SW 1271 (cell line): ENCODE measurements around the gene SUMO2.
A peak's percentile ranks its signal among the peaks of the same experiment; 100 is the strongest.
"Not testable (repeated sequence)": the region's sequence is repeated elsewhere in the genome, so short reads cannot be mapped to it uniquely, and the experiment has no call there.

Experiments
- DNase-seq, 2 experiments: peaks; one replicate each; lab custom pipeline; 2025; lab: John Stamatoyannopoulos, UW

Gene SUMO2

DNA sequence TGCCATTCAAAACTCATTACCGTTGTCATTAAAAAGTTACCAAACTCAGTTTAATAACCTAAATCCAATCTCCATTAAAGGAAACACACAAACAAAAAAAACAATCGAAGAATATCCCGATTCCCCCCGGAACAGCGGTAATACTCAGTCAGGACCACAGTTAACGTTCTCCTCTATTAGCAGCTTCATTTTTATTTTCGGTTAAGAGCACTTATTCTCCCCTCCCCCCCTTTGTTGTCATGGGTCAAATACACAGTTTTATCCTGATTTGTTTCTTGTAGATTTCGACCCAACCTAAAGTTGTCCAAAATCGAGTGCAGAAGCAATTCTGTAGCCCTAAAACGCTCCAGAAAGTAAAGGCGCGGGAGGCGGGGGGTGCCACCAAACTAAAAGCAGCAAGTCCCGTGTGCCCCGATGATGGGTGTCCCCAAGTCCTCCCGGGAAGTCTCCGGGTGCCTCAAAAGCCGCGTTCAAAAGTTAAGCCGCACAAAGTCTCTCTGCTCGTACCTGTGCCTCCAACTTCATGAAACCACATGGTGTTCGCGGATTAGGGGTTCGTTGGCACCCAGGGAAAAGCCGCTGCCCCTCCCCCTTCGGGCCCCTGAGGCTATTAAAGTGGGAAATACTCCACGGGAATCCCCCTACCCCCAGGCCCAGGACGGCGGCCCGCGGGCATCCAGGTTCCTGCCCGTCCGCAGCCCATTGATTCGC is 996 bp downstream of the SUMO2 start:
- no peak for DNase-seq

DNA sequence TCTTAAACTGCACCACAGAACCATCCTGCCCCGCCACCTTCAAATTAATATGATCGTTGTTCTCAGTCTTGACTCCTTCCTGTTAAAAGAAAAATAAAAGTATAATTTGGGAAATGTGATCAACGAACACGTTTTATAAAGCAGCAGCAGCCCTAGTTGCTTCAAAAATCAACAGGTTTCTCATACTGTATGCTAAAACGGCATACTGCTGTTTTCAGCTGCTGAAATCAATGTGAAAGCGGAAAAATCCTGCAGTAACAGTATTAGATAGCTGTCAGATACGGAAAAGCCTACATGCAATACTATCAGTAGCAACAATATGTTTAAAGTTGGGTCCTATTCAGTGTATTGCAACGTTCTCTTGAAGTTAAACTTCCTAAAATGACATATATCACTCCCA is 1.6 kb downstream of the SUMO2 start:
- DNase-seq, result no peak

DNA sequence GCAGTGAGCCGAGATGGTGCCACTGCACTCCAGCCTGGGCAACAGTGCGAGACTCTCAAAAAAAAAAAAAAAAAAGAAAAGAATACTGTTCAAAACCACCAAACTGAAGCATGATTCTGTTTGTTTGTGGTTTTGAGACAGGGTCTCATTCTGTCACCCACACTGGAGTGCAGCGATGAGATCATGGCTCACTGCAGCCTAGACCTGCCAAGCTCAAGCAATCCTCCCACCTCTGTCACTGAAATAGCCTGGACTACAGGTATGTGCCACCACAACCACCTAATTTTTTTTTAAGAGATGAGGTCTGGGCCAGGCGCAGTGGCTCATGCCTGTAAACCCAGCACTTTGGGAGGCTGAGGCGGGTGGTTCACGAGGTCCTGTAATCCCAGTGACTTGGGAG is 4.3 kb downstream of the SUMO2 start:
- DNase-seq, result no peak

DNA sequence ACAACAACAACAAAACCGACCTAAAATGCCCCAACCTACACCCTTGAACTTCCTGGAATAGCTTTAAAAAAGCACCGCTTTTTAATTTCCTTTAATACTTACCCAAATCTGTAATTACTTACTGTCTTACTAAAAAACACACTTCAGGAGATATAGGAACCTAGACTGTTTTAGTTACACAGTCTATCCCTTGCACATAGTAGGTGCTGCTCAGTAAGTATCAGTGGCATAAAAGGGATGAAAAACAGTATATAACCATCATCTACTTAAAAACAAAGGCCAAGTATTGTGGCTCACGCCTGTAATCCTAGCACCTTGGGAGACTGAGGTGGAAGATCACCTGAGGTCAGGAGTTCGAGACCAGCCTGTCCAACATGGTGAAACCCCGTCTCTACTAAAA is 6.1 kb downstream of the SUMO2 start:
- no peak for DNase-seq

DNA sequence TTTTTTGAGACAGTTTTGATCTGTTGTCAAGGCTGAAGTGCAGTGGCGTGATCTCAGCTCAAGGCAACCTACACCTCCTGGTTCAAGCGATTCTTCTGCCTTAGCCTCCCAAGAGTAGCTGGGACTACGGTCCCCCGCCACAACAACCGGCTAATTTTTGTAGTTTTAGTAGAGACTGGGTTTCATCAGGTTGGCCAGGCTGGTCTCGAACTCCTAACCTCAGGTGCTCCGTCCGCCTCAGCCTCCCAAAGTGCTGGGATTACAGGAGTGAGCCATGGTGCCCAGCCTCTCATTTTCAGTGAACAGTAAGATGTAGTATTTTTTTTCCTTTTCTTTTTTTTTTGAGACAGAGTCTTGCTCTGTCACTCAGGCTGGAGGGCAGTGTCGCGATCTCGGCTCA is 7.8 kb downstream of the SUMO2 start:
- DNase-seq, result no peak

DNA sequence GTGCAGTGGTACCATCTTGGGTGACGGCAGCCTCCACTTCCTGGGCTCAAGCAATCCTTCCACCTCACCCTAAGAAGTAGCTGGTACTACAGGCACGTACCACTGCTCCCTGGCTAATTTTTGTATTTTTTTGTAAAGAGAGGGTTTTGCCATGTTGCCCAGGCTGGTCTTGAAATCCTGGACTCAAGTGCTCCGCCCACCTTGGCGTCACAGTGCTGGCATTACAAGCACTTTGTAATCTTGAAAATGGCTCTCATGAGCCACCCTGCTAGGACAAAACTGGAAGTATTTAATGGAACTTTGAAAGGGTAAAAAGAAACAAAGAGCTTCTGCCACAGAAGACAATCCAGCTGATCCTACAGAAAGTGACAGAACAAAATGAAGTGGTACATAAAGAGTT is 9.2 kb downstream of the SUMO2 start:
- DNase-seq, result no peak

DNA sequence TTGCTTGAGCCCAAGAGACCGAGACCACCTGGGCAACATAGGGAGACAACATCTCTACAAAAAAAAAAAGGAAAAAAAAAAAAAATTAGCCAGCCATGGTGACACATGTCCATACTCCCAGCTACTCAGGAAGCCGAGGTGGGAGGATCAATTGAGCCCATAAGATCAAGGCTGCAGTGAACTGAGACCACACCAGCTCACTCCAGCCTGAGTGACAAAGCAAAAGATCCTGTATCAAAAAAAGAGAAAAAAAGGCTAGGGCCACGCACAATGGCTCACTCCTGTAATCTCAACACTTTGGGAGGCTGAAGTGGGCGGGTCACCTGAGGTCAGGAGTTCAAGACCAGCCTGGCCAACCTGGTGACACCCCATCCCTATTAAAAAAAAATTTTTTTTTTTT is 13.8 kb downstream of the SUMO2 start:
- DNase-seq, result no peak

DNA sequence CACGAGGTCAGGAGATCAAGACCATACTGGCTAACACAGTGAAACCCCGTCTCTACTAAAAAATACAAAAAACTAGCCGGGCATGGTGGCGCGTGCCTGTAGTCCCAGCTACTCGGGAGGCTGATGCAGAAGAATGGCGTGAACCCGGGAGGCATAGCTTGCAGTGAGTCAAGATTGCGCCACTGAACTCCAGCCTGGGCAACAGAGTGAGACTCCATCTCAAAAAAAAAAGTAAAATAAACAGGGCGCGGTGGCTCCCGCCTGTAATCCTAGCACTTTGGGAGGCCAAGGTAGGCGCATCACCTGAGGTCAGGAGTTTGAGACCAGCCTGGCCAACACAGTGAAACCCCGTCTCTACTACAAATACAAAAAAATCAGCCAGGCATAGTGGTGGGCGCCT is 18.2 kb downstream of the SUMO2 start:
- not testable (repeated sequence) for DNase-seq

- DNase-seq, result no peak
These were observed 19.7 kb downstream of the SUMO2 start for GRCh38 chr17:75163074-75163473.

GRCh38 chr17:75160211-75160610 is 22.5 kb downstream of the SUMO2 start:
- no peak for DNase-seq

DNA sequence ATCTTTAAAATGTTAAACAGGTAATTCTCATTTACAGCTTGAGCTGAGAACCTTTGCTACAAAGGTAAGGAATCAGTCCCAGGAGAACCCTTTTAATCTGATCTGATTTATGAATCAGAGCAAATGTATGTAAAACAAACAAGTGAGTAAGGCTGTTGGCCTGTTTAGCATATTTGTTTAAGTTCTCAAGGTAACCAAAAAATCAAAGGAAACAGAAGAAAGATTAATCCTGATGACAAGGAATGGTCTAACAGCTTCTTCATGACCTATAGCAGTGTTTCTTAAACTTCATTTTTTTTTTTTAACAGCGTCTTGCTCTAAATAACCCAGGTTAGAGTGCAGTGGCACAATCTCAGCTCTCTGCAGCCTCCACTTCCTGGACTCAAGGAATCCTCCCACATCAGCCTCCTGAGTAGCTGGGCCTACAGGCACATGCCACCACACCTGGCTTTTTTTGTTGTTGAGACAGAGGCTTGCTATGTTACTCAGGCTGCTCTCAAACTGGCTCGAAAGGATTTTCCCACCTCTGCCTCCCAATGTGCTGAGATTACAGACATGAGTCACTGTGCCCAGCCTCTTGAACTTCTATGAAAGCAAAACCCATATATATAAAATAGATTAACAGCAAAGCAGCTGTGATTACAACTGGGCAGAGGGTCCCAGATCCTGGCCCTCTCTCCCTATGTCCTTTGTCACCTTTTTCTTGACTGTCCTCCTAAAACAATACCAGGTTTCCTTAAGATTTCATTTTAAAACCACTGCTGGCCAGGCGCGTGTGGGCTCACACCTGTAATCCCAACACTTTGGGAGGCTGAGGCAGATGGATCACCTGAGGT is 23.3 kb downstream of the SUMO2 start:
- DNase-seq, result peak; percentile 20 to 41

DNA sequence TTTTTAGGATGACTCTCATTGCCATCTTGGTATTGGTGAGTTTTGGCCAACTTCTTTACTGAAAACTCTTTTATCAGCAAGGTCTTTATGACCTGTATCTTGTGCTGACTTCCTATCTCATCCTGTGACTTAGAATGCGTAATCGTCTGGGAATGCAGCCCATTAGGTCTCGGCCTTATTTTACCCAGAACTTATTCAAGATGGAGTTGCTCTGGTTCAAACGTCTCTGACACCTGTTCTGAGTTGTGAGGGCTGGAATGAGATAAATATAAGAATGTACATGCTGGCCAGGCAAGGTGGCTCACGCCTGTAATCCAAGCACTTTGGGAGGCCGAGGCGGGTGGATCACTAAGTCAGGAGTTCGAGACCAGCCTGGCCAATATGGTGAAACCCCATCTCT is 24.3 kb downstream of the SUMO2 start:
- DNase-seq, result not testable (repeated sequence)

GRCh38 chr17:75155191-75155601 is 27.6 kb downstream of the SUMO2 start:
- no peak for DNase-seq

DNA sequence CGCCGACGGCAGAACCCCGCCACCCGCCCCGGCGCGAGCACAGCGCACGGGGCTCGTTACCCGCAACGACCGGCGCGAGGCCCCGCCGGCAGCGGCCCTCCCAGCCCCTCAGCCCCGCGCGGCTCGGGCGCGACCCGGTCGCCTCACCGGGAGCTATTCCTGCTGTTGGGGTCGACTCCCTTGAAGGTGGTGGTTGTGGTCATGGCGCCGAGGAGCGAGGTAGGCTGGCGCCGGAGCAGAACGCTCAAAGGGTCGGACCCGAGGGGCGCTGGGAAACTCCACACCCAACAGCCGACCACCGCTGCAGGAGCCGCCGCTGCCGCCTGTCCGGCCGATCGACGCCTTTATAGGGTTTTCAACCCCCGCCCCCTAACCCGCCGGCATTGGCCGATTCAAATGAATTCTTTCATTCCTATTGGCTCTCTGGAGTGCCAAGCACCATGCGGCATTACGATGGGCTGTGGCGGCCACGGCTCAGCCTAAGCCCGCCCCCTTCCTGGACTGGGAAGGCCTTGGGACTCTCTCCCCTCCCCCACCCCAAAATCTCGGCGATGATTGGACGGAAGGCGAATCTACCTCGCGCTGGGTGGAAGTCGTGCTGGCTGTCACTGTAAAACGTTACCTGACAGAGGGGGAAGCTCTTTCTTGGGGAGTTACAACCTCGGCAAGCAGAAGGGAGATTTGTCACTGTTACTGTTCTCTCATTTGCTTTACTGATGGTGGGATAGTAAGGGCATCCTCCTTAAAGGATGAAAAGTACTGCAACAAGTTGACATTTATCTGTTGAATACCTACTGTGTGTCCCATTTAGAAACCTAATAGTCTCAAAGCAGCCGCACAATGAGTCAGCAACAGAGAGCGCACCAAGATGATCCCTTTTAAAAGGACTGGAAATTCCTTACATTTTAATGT is 28.3 kb downstream of the SUMO2 start, which contains the start of gene JPT1:
TSS of gene JPT1 (minus strand) at position 318 of the 912 bp plus-strand sequence. CDS start at position 203, 115 bp downstream.
- peak; percentile 97 to 98 for DNase-seq

GRCh38 chr17:75153780-75154194 is 29.0 kb downstream of the SUMO2 start:
- no peak for DNase-seq

GRCh38 chr17:75152922-75153779 is 29.6 kb downstream of the SUMO2 start:
- peak; percentile 37 to 45 for DNase-seq

GRCh38 chr17:75152523-75152921 is 30.2 kb downstream of the SUMO2 start:
- no peak for DNase-seq

DNA sequence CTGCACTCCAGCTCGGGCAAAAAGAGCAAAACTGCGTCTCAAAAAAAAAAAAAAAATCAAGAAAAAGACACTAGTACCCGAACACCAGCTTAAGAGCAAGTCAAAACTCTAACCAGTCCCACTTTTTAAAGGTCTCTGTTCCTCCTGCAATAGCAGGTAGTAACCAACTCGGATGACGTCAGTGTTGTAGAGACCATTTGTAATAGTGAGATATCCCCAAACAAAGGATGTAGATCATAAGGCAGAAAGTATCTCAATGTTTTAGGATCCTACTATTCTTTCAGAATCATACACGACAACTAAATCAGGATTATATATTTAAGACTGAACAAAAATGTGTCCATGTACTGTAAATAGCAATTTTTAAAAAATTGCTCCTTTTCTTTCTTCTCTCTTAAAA is 30.8 kb downstream of the SUMO2 start:
- DNase-seq, result no peak

DNA sequence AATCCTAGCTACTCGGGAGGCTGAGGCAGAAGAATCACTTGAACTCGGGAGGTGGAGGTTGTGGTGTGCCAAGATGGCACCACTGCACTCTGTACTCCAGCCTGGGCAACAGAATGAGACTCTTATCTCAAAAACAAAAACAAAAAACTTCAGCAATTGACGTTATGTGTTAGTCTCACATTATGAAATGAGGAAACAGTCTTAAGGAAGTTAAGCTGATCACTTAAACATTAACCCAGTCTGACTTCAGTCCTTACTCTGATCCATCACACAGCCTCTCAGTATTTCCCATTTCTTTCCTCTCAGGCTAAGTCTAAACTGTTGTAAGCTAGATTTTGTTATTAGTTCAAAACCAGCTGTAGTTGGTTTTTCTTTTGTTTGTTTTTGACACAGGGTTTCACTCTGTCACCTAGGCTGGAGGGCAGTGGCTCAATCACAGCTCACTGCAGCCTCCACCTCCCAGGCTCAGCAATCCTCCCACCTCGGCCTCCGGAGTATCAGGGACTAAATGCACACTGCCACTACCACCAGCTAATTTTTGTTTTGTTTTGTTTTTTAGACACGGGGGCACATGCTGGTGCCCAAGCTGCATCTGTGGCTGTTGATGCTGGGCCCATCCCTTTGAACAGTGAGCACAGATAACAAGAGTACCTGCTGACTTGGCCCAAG is 34.7 kb downstream of the SUMO2 start:
- no peak for DNase-seq

DNA sequence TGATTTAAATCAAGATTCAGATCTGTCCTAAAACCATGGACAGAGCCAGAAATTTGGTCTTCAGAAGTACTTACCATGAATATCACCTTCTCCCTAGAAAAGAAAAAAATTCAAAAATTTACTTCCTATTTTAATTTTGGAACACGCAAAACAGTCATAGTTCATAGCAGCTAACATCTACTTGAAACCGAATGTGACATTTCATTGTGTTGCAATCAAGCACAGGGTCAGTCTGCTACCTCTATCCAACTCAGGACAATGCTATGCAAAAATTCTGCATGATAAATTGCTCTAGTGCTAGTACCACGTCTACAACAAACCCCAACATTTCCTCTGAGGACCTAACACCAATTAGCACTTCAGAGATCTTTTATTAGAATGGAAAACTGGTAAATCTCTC is 36.2 kb downstream of the SUMO2 start:
- no peak for DNase-seq
